CD4-positive, alpha-beta T cell (primary cell): ENCODE results near the gene BRINP3. TPM values are rescaled to one million over a fixed set of nuclear protein-coding genes. Genes with fewer than 3 reads are reported as not detected.

ENCODE experiments used
- ATAC-seq: fragments of 200-7000 bp; cut with Tn5 transposase; one replicate; pipeline ENCODE4 v1.10.0; 2022; ENCODE audit warnings: mild to moderate bottlenecking; ENCODE audit not compliant: poor library complexity
- CTCF ChIA-PET: fragments of 350-600 bp; sonication (Branson Sonifier 250); formaldehyde crosslinking; loops from one replicate; lab custom pipeline; 2021; ENCODE audit warnings: antibody characterized with exemption, inconsistent platforms; lab: Charles Lee
- POLR2A ChIA-PET: fragments of 350-600 bp; sonication (Branson Sonifier 250); formaldehyde crosslinking; loops from one replicate; lab custom pipeline; 2021; ENCODE audit warnings: antibody characterized with exemption, inconsistent platforms; lab: Charles Lee
- DNase-seq, 14 experiments: peaks; one replicate each; pipeline ENCODE4 v3.0.0-alpha.2; 2013 to 2020; ENCODE audit warnings: mixed read lengths in 2 of 14
- H3K27ac ChIP-seq, 2 donors: one replicate each; pipeline versions ENCODE4 v1.5.1 to v1.7.0; 2013; ENCODE audit warnings: low read length in 2 of 2, low read depth in 1 of 2, mild to moderate bottlenecking in 1 of 2
- H3K27me3 ChIP-seq, 2 experiments: 1 replicate in 1 of 2; 2 replicates in 1 of 2; pipeline versions ENCODE4 v1.6.1 to v1.7.0; 2013; ENCODE audit warnings: low read length in 2 of 2, control low read depth in 1 of 2, mild to moderate bottlenecking in 1 of 2, moderate library complexity in 1 of 2; ENCODE audit not compliant: insufficient read depth in 2 of 2, control insufficient read depth in 1 of 2
- H3K36me3 ChIP-seq: one replicate; pipeline ENCODE4 v1.6.1; 2013; ENCODE audit warnings: low read length, control low read depth; ENCODE audit not compliant: insufficient read depth
- H3K4me1 ChIP-seq: one replicate; pipeline ENCODE4 v1.6.1; 2013; ENCODE audit warnings: low read length, control low read depth; ENCODE audit not compliant: insufficient read depth
- H3K4me3 ChIP-seq: one replicate; pipeline ENCODE4 v1.5.1; 2013; ENCODE audit warnings: mild to moderate bottlenecking, low read length, moderate library complexity
- H3K9me3 ChIP-seq, 2 experiments: 1 replicate in 1 of 2; 2 replicates in 1 of 2; pipeline versions ENCODE4 v1.6.1 to v1.7.0; 2013; ENCODE audit warnings: low read length in 2 of 2, mild to moderate bottlenecking in 2 of 2, control low read depth in 1 of 2, moderate library complexity in 1 of 2; ENCODE audit not compliant: control insufficient read depth in 1 of 2, insufficient read depth in 1 of 2
- H3K27ac Mint-ChIP-seq: one replicate; pipeline ENCODE4 v1.8.0; 2020; ENCODE audit warnings: mixed read lengths
- H3K27me3 Mint-ChIP-seq: one replicate; pipeline ENCODE4 v1.8.0; 2021; ENCODE audit warnings: mixed read lengths
- H3K36me3 Mint-ChIP-seq: one replicate; pipeline ENCODE4 v1.8.0; 2021; ENCODE audit warnings: low read depth, mixed read lengths
- H3K4me1 Mint-ChIP-seq: one replicate; pipeline ENCODE4 v1.8.0; 2021; ENCODE audit warnings: low read depth, mixed read lengths
- H3K4me3 Mint-ChIP-seq: one replicate; pipeline ENCODE4 v1.8.0; 2020; ENCODE audit warnings: mild to moderate bottlenecking, mixed read lengths
- H3K9me3 Mint-ChIP-seq: one replicate; pipeline ENCODE4 v1.8.0; 2020; ENCODE audit warnings: mixed read lengths
- CTCF ChIP-seq: fragments of 200-600 bp; IDR thresholded peaks from one replicate; pipeline ENCODE4 v1.8.0; 2022; ENCODE audit warnings: antibody characterized with exemption, mild to moderate bottlenecking
- intact Hi-C, 2 experiments: fragments of 100-400 bp; cut with DNase I in 1 of 2; cut with micrococcal nuclease in 1 of 2; formaldehyde crosslinking; loops; one replicate each; pipeline versions ENCODE4 v1.15.1 to v1.9.0; 2023 to 2025; cut with DNase I, micrococcal nuclease
- total RNA-seq, 174 experiments: library from RNA in 2 of 174; stranded (reverse) in 2 of 174; gene quantifications; one replicate each; pipeline ENCODE4 v1.2.3 and lab custom pipeline; 2021 to 2026

Gene BRINP3
- total RNA-seq, 2 experiments from 2014 or later, result not detected

GRCh38 chr1:190138266-190138665 lies 339.4 kb downstream of the BRINP3 start:
- no peak overlapping the region for H3K4me3 Mint-ChIP-seq
- Histone ChIP-seq H3K9me3 (peaks cover 0 to 6% of the 10 kb centered on the region in 2 experiments), H3K4me3 (no peak overlapping the region), H3K27me3 (no peaks in the 10 kb centered on the region), H3K4me1 (no peaks in the 10 kb centered on the region), H3K27ac (no peak overlapping the region), H3K36me3 (no peaks in the 10 kb centered on the region)
- H3K4me1 Mint-ChIP-seq, result no peaks in the 10 kb centered on the region
- H3K9me3 Mint-ChIP-seq, result peaks cover 4% of the 10 kb centered on the region
- H3K27ac Mint-ChIP-seq, result no peak overlapping the region
- no peak for ATAC-seq
- no peak for DNase-seq
- H3K27me3 Mint-ChIP-seq, result no peaks in the 10 kb centered on the region
- TF ChIP-seq CTCF, result no peak
- intact Hi-C loops, result no loop called here
- H3K36me3 Mint-ChIP-seq, result no peaks in the 10 kb centered on the region
- POLR2A ChIA-PET, result no interaction called here
- CTCF ChIA-PET, result no interaction called here

- no peak for TF ChIP-seq CTCF
- H3K4me1 ChIP-seq, result no peaks in the 10 kb centered on the region
- Mint-ChIP-seq H3K4me1 (no peaks in the 10 kb centered on the region), H3K36me3 (no peaks in the 10 kb centered on the region), H3K4me3 (no peak overlapping the region), H3K27ac (no peak overlapping the region), H3K27me3 (no peaks in the 10 kb centered on the region), H3K9me3 (peaks cover 10% of the 10 kb centered on the region)
- ATAC-seq (no peak), DNase-seq (no peak)
- H3K27ac ChIP-seq, result no peak overlapping the region
- POLR2A ChIA-PET, result no interaction called here
- no peaks in the 10 kb centered on the region for H3K9me3 ChIP-seq
- H3K36me3 ChIP-seq, result no peaks in the 10 kb centered on the region
- CTCF ChIA-PET, result no interaction called here
- intact Hi-C loops, result no loop called here
- H3K4me3 ChIP-seq, result no peak overlapping the region
- H3K27me3 ChIP-seq, result no peaks in the 10 kb centered on the region
Measured at GRCh38 chr1:190129366-190129765, 348.3 kb downstream of the BRINP3 start.

- Histone ChIP-seq H3K9me3 (no peaks in the 10 kb centered on the region), H3K27ac (no peak overlapping the region), H3K4me3 (no peak overlapping the region), H3K36me3 (no peaks in the 10 kb centered on the region), H3K27me3 (no peaks in the 10 kb centered on the region), H3K4me1 (no peaks in the 10 kb centered on the region)
- intact Hi-C loops, result no loop called here
- Mint-ChIP-seq H3K9me3 (peaks cover 12% of the 10 kb centered on the region), H3K27me3 (no peaks in the 10 kb centered on the region), H3K4me1 (no peaks in the 10 kb centered on the region), H3K36me3 (no peaks in the 10 kb centered on the region), H3K4me3 (no peak overlapping the region), H3K27ac (no peak overlapping the region)
- DNase-seq (no peak), ATAC-seq (no peak)
- ChIA-PET CTCF (no interaction called here), POLR2A (no interaction called here)
- TF ChIP-seq CTCF, result no peak
Measured at GRCh38 chr1:190126728-190127127, 350.9 kb downstream of the BRINP3 start.
